22Rv1 (cell line): ENCODE data around the gene NFATC1.

Experiments used
- ZFX ChIP-seq: fragments of 450-650 bp; IDR thresholded peaks from 2 replicates; pipeline ENCODE4 v1.6.1; 2017; ENCODE audit warnings: antibody characterized with exemption, borderline replicate concordance
- TF ChIP-seq, protein P1 (sequence below): fragments of 450-650 bp; IDR thresholded peaks from 2 replicates; pipeline ENCODE4 v1.5.1; 2017; ENCODE audit warnings: mild to moderate bottlenecking

- TF ChIP-seq, protein P1, sequence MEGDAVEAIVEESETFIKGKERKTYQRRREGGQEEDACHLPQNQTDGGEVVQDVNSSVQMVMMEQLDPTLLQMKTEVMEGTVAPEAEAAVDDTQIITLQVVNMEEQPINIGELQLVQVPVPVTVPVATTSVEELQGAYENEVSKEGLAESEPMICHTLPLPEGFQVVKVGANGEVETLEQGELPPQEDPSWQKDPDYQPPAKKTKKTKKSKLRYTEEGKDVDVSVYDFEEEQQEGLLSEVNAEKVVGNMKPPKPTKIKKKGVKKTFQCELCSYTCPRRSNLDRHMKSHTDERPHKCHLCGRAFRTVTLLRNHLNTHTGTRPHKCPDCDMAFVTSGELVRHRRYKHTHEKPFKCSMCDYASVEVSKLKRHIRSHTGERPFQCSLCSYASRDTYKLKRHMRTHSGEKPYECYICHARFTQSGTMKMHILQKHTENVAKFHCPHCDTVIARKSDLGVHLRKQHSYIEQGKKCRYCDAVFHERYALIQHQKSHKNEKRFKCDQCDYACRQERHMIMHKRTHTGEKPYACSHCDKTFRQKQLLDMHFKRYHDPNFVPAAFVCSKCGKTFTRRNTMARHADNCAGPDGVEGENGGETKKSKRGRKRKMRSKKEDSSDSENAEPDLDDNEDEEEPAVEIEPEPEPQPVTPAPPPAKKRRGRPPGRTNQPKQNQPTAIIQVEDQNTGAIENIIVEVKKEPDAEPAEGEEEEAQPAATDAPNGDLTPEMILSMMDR, result no peak
- TF ChIP-seq ZFX, result no peak
Observed at GRCh38 chr18:79523206-79523735, 127.5 kb downstream of the NFATC1 start.
